NCI-H2171 (cell line): ENCODE measurements around the gene TPSD1.

Source experiments
- DNase-seq: peaks from one replicate; lab custom pipeline; 2025; lab: John Stamatoyannopoulos, UW

TPSD1 gene

GRCh38 chr16:1299012-1299867 is 43.4 kb downstream of the TPSD1 start:
- DNase-seq, result no peak

- DNase-seq, result no peak
Observed at GRCh38 chr16:1299868-1300203, 44.0 kb downstream of the TPSD1 start.

- no peak for DNase-seq
Observed at GRCh38 chr16:1300664-1301476, 45.0 kb downstream of the TPSD1 start.

- DNase-seq, result no peak
Observed at GRCh38 chr16:1301562-1301961, 45.7 kb downstream of the TPSD1 start.

- no peak for DNase-seq
Observed at GRCh38 chr16:1305823-1306222, 50.0 kb downstream of the TPSD1 start.

- DNase-seq, result no peak
Observed at GRCh38 chr16:1306334-1306733, 50.5 kb downstream of the TPSD1 start.

- no peak for DNase-seq
Observed at GRCh38 chr16:1308036-1308976, 52.4 kb downstream of the TPSD1 start.
